Stimulated activated CD4-positive, alpha-beta T cell treated with anti-CD3 and anti-CD28 coated beads, Interleukin-4, amount 100 ng/mL, for 4 hours (primary cell): ENCODE data around the gene JAKMIP3.

ENCODE experiments used
- DNase-seq, 2 experiments: peaks; one replicate each; pipeline ENCODE4 v3.0.0-alpha.2; 2020

JAKMIP3 gene

GRCh38 chr10:132113766-132114365 lies 48.1 kb downstream of the JAKMIP3 start:
- DNase-seq: no peak

GRCh38 chr10:132114953-132115520 lies 49.3 kb downstream of the JAKMIP3 start:
- no peak for DNase-seq
